Vagina (tissue), 2 donors: ENCODE results near the gene ARHGAP26. TPM values are rescaled to one million over a fixed set of nuclear protein-coding genes. Genes with fewer than 3 reads are reported as not detected.

Experiments used
- DNase-seq, 2 donors: peaks; one replicate each; pipeline ENCODE4 v3.0.0-alpha.2; 2017; ENCODE audit errors: extremely low spot score in 2 of 2
- H3K27ac ChIP-seq: fragments of 200-600 bp; sonication (generic); one replicate; pipeline ENCODE4 v1.5.1; 2019
- H3K27me3 ChIP-seq: fragments of 200-600 bp; sonication (generic); one replicate; pipeline ENCODE4 v1.5.1; 2019
- H3K36me3 ChIP-seq, 2 donors: fragments of 200-600 bp; sonication (generic); one replicate each; pipeline ENCODE4 v1.5.1; 2017 to 2019
- H3K4me1 ChIP-seq: fragments of 200-600 bp; sonication (generic); one replicate; pipeline ENCODE4 v1.5.1; 2019
- H3K4me3 ChIP-seq, 2 donors: fragments of 200-600 bp; sonication (generic); 1 replicate in 1 of 2; 2 replicates in 1 of 2; pipeline ENCODE4 v1.5.1; 2016 to 2019
- H3K9me3 ChIP-seq: fragments of 200-600 bp; sonication (generic); one replicate; pipeline ENCODE4 v1.5.1; 2019
- CTCF ChIP-seq, 3 experiments: fragments of 450-650 bp in 2 of 3; fragments of 200-600 bp in 1 of 3; sonication (generic) in 1 of 3; IDR thresholded peaks; one replicate each; pipeline ENCODE4 v1.5.1; 2017 to 2019; ENCODE audit warnings: antibody characterized with exemption in 3 of 3, mild to moderate bottlenecking in 2 of 3, moderate library complexity in 2 of 3
- POLR2A ChIP-seq, 2 donors: fragments of 450-650 bp; IDR thresholded peaks; one replicate each; pipeline ENCODE4 v1.6.1; 2017; ENCODE audit warnings: antibody characterized with exemption in 2 of 2, mild to moderate bottlenecking in 2 of 2, moderate library complexity in 2 of 2
- POLR2AphosphoS5 ChIP-seq, 2 donors: sonication (generic); formaldehyde crosslinking; IDR thresholded peaks; one replicate each; pipeline ENCODE4 v1.9.0; 2017; ENCODE audit warnings: antibody characterized with exemption in 2 of 2, mild to moderate bottlenecking in 2 of 2, low read depth in 1 of 2; ENCODE audit not compliant: insufficient read depth in 1 of 2
- intact Hi-C: fragments of 100-400 bp; cut with DNase I; formaldehyde crosslinking; loops from one replicate; pipeline ENCODE4 v1.15.1; 2023
- total RNA-seq: library from RNA; depleted of rRNA; stranded (reverse); fragments of >200 nt; gene quantifications from one replicate; pipeline ENCODE4 v1.2.3, GENCODE V29; 2016

Gene ARHGAP26
- total RNA-seq, 1 donor from 2014 or later = 42.5 TPM

- Histone ChIP-seq H3K4me1 (no peaks in the 10 kb centered on the region), H3K4me3 (no peak overlapping the region), H3K36me3 (no peaks in the 10 kb centered on the region), H3K27me3 (no peaks in the 10 kb centered on the region), H3K9me3 (no peaks in the 10 kb centered on the region), H3K27ac (no peak overlapping the region)
- no peak for DNase-seq
- TF ChIP-seq POLR2AphosphoS5 (IDR thresholded peaks at IDR 0.05; ENCODE audit: insufficient read depth in 1 of 2, low read depth in 1 of 2) = no peak
- TF ChIP-seq CTCF (IDR thresholded peaks at IDR 0.05) = no peak
- no peak for TF ChIP-seq POLR2A (IDR thresholded peaks at IDR 0.05)
- intact Hi-C loops = no loop called here
Measured at GRCh38 chr5:142973932-142974331, 203.8 kb downstream of the ARHGAP26 start.

- TF ChIP-seq POLR2AphosphoS5 (IDR thresholded peaks at IDR 0.05; ENCODE audit: insufficient read depth in 1 of 2, low read depth in 1 of 2) = no peak
- no peak for TF ChIP-seq POLR2A (IDR thresholded peaks at IDR 0.05)
- TF ChIP-seq CTCF (IDR thresholded peaks at IDR 0.05) = no peak
- Histone ChIP-seq H3K9me3 (no peaks in the 10 kb centered on the region), H3K36me3 (no peaks in the 10 kb centered on the region), H3K27me3 (no peaks in the 10 kb centered on the region), H3K4me3 (no peak overlapping the region), H3K27ac (no peak overlapping the region), H3K4me1 (no peaks in the 10 kb centered on the region)
- no peak for DNase-seq
- intact Hi-C loops = no loop called here
Measured at GRCh38 chr5:142974409-142974808, 204.2 kb downstream of the ARHGAP26 start.

- DNase-seq = no peak
- no peak for TF ChIP-seq POLR2AphosphoS5 (IDR thresholded peaks at IDR 0.05; ENCODE audit: insufficient read depth in 1 of 2, low read depth in 1 of 2)
- H3K9me3 ChIP-seq = no peaks in the 10 kb centered on the region
Measured at GRCh38 chr5:142976861-142977260, 206.7 kb downstream of the ARHGAP26 start.

GRCh38 chr5:142977363-142978051, 207.3 kb downstream of the ARHGAP26 start:
- no peak overlapping the region for H3K27ac ChIP-seq
- H3K9me3 ChIP-seq = no peaks in the 10 kb centered on the region
- TF ChIP-seq POLR2A (IDR thresholded peaks at IDR 0.05) (no peak), POLR2AphosphoS5 (IDR thresholded peaks at IDR 0.05; ENCODE audit: insufficient read depth in 1 of 2, low read depth in 1 of 2) (no peak), CTCF (IDR thresholded peaks at IDR 0.05) (no peak)
- H3K4me1 ChIP-seq = peaks cover 16% of the 10 kb centered on the region
- intact Hi-C loops = no loop called here
- H3K27me3 ChIP-seq = no peaks in the 10 kb centered on the region
- H3K36me3 ChIP-seq = no peaks in the 10 kb centered on the region
- no peak for DNase-seq
- no peak overlapping the region for H3K4me3 ChIP-seq

More at GRCh38 chr5:142976861-142977260, 206.7 kb downstream of the ARHGAP26 start:
- Histone ChIP-seq H3K27ac (no peak overlapping the region), H3K4me1 (peaks cover 9% of the 10 kb centered on the region), H3K27me3 (no peaks in the 10 kb centered on the region), H3K36me3 (no peaks in the 10 kb centered on the region), H3K4me3 (no peak overlapping the region)
- intact Hi-C loops = no loop called here

GRCh38 chr5:142978252-142978651, 208.1 kb downstream of the ARHGAP26 start:
- Histone ChIP-seq H3K4me1 (peaks cover 23% of the 10 kb centered on the region), H3K27ac (no peak overlapping the region), H3K27me3 (no peaks in the 10 kb centered on the region), H3K4me3 (no peak overlapping the region), H3K9me3 (no peaks in the 10 kb centered on the region), H3K36me3 (no peaks in the 10 kb centered on the region)
- DNase-seq = no peak
- TF ChIP-seq POLR2AphosphoS5 (IDR thresholded peaks at IDR 0.05; ENCODE audit: insufficient read depth in 1 of 2, low read depth in 1 of 2) = no peak
- no peak for TF ChIP-seq CTCF (IDR thresholded peaks at IDR 0.05)
- no peak for TF ChIP-seq POLR2A (IDR thresholded peaks at IDR 0.05)
- intact Hi-C loops = no loop called here
